ENCODE results near the gene SHISA6. TPM values are rescaled to one million over a fixed set of nuclear protein-coding genes. Genes with fewer than 3 reads are reported as not detected.

Gene SHISA6
- total RNA-seq, 1 donor from 2014 or later, result not detected

- Mint-ChIP-seq H3K36me3 (ENCODE audit: low read depth, unreplicated experiment) (no peaks in the 10 kb centered on the region), H3K27me3 (ENCODE audit: low read depth, unreplicated experiment) (no peaks in the 10 kb centered on the region), H3K4me1 (ENCODE audit: low read depth, unreplicated experiment) (no peaks in the 10 kb centered on the region), H3K27ac (ENCODE audit: unreplicated experiment) (no peak overlapping the region), H3K9me3 (ENCODE audit: unreplicated experiment) (peaks cover 11% of the 10 kb centered on the region), H3K4me3 (ENCODE audit: unreplicated experiment) (no peak overlapping the region)
- Histone ChIP-seq H3K9me3 (ENCODE audit: insufficient read depth, low read depth, low read length) (peaks cover 4% of the 10 kb centered on the region), H3K27ac (ENCODE audit: low read depth, low read length) (no peak overlapping the region), H3K4me1 (ENCODE audit: insufficient read depth, low read length) (no peaks in the 10 kb centered on the region), H3K79me2 (ENCODE audit: insufficient read depth, low read length) (no peaks in the 10 kb centered on the region), H2AFZ (ENCODE audit: low read depth, low read length) (no peak overlapping the region), H4K20me1 (ENCODE audit: insufficient read depth, low read length) (no peaks in the 10 kb centered on the region), H3K4me2 (ENCODE audit: low read length) (no peak overlapping the region), H3K9ac (ENCODE audit: low read length) (no peak overlapping the region), H3K36me3 (ENCODE audit: insufficient read depth, low read length) (no peaks in the 10 kb centered on the region), H3K4me3 (ENCODE audit: insufficient read depth, low read depth, low read length) (no peak overlapping the region), H3K27me3 (ENCODE audit: insufficient read depth, low read length) (no peaks in the 10 kb centered on the region)
- no peak for FAIRE-seq
- no peak for TF ChIP-seq EZH2 (IDR thresholded peaks at IDR 0.05; ENCODE audit: insufficient read depth, low read length)
- TF ChIP-seq CTCF (IDR thresholded peaks at IDR 0.05; ENCODE audit: insufficient read depth, low read depth, low read length), result no peak
- no peak for DNase-seq (ENCODE audit: low read depth)
Measured at GRCh38 chr17:11378506-11378905, 137.5 kb downstream of the SHISA6 start.

DNA sequence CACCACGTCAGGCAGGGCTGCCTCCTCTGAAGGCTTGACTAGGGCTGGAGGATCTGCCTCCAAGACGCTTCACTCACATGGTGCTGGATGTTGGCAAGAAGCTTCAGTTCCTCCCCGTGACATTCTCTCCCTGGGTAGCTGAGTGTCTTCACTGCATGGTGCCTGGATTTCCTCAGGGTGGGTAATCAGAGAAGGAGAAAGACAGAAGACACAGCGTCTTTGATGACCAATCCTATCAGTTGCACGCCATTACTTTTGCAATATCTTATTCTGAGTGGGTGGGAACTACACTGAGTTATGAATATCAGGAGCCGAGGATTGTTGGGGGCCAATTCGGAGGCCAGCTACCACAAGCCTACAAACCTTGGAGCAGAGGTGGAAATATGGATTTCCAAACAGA, 139.7 kb downstream of the SHISA6 start:
- no peak for DNase-seq (ENCODE audit: low read depth)
- Histone ChIP-seq H3K4me3 (ENCODE audit: insufficient read depth, low read depth, low read length) (no peak overlapping the region), H3K9me3 (ENCODE audit: insufficient read depth, low read depth, low read length) (peaks cover 7% of the 10 kb centered on the region), H3K79me2 (ENCODE audit: insufficient read depth, low read length) (no peaks in the 10 kb centered on the region), H3K4me1 (ENCODE audit: insufficient read depth, low read length) (no peaks in the 10 kb centered on the region), H3K27me3 (ENCODE audit: insufficient read depth, low read length) (no peaks in the 10 kb centered on the region), H3K36me3 (ENCODE audit: insufficient read depth, low read length) (no peaks in the 10 kb centered on the region), H3K4me2 (ENCODE audit: low read length) (no peak overlapping the region), H2AFZ (ENCODE audit: low read depth, low read length) (no peak overlapping the region), H4K20me1 (ENCODE audit: insufficient read depth, low read length) (no peaks in the 10 kb centered on the region), H3K9ac (ENCODE audit: low read length) (no peak overlapping the region), H3K27ac (ENCODE audit: low read depth, low read length) (no peak overlapping the region)
- Mint-ChIP-seq H3K27me3 (ENCODE audit: low read depth, unreplicated experiment) (no peaks in the 10 kb centered on the region), H3K9me3 (ENCODE audit: unreplicated experiment) (peaks cover 16% of the 10 kb centered on the region), H3K4me1 (ENCODE audit: low read depth, unreplicated experiment) (no peaks in the 10 kb centered on the region), H3K4me3 (ENCODE audit: unreplicated experiment) (no peak overlapping the region), H3K36me3 (ENCODE audit: low read depth, unreplicated experiment) (peaks cover 4% of the 10 kb centered on the region), H3K27ac (ENCODE audit: unreplicated experiment) (no peak overlapping the region)
- no peak for TF ChIP-seq CTCF (IDR thresholded peaks at IDR 0.05; ENCODE audit: insufficient read depth, low read depth, low read length)
- no peak for FAIRE-seq

DNA sequence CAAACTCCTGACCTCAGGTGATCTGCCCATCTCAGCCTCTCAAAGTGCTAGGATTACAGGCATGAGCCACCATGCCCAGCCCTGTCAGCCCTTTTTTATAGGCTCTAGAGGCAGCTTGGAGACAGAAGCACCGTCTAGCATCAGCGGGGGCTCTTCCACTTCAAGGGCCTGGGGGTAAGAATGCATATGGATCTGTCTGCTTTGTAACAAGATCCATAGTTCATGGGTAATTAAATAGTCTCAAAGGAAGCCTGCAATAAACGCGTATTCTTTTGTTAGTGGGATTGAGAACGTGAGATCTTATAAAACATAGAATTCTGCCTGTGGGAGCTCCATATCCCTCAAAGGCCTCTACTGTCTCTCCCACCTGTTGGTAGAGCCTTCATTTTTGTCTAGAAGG, 142.1 kb downstream of the SHISA6 start:
- H3K36me3 ChIP-seq (ENCODE audit: insufficient read depth, low read length), result no peaks in the 10 kb centered on the region
- H2AFZ ChIP-seq (ENCODE audit: low read depth, low read length), result no peak overlapping the region
- FAIRE-seq, result no peak

More for the DNA sequence above, 142.1 kb downstream of the SHISA6 start:
- Mint-ChIP-seq H3K36me3 (ENCODE audit: low read depth, unreplicated experiment) (peaks cover 4% of the 10 kb centered on the region), H3K27me3 (ENCODE audit: low read depth, unreplicated experiment) (no peaks in the 10 kb centered on the region), H3K27ac (ENCODE audit: unreplicated experiment) (no peak overlapping the region), H3K9me3 (ENCODE audit: unreplicated experiment) (peaks cover 14% of the 10 kb centered on the region), H3K4me1 (ENCODE audit: low read depth, unreplicated experiment) (no peaks in the 10 kb centered on the region), H3K4me3 (ENCODE audit: unreplicated experiment) (no peak overlapping the region)
- no peak overlapping the region for H3K4me3 ChIP-seq (ENCODE audit: insufficient read depth, low read depth, low read length)
- no peaks in the 10 kb centered on the region for H4K20me1 ChIP-seq (ENCODE audit: insufficient read depth, low read length)
- H3K4me2 ChIP-seq (ENCODE audit: low read length), result no peak overlapping the region
- no peaks in the 10 kb centered on the region for H3K79me2 ChIP-seq (ENCODE audit: insufficient read depth, low read length)
- H3K9me3 ChIP-seq (ENCODE audit: insufficient read depth, low read depth, low read length), result peaks cover 11% of the 10 kb centered on the region
- H3K9ac ChIP-seq (ENCODE audit: low read length), result no peak overlapping the region
- DNase-seq (ENCODE audit: low read depth), result no peak
- H3K27me3 ChIP-seq (ENCODE audit: insufficient read depth, low read length), result no peaks in the 10 kb centered on the region
- TF ChIP-seq EZH2 (IDR thresholded peaks at IDR 0.05; ENCODE audit: insufficient read depth, low read length), result no peak
- TF ChIP-seq CTCF (IDR thresholded peaks at IDR 0.05; ENCODE audit: insufficient read depth, low read depth, low read length), result no peak
- no peaks in the 10 kb centered on the region for H3K4me1 ChIP-seq (ENCODE audit: insufficient read depth, low read length)
- H3K27ac ChIP-seq (ENCODE audit: low read depth, low read length), result no peak overlapping the region

Data from astrocyte (in vitro differentiated cells and primary cell).